ENCODE data around the gene PPP2R5C.

PPP2R5C gene

GRCh38 chr14:101845496-101845895 is 84.0 kb downstream of the PPP2R5C start:
- Histone ChIP-seq H3K4me1 (ENCODE audit: control insufficient read depth in 1 of 2, insufficient read depth in 2 of 2, low read length in 2 of 2) (peaks cover 0 to 11% of the 10 kb centered on the region in 2 donors), H3K9me3 (ENCODE audit: control insufficient read depth in 1 of 2, low read length in 2 of 2) (no peaks in the 10 kb centered on the region), H3K9ac (ENCODE audit: low read depth in 1 of 2, low read length in 2 of 2) (no peak overlapping the region), H3K36me3 (ENCODE audit: control insufficient read depth in 1 of 2, insufficient read depth in 2 of 2, low read length in 2 of 2) (peaks cover 0 to 3% of the 10 kb centered on the region in 2 donors), H3K27me3 (ENCODE audit: control insufficient read depth in 1 of 2, insufficient read depth in 2 of 2, low read length in 2 of 2) (no peaks in the 10 kb centered on the region), H3K27ac (ENCODE audit: low read depth, low read length) (no peak overlapping the region), H3K4me3 (ENCODE audit: low read depth in 1 of 2, low read length in 2 of 2) (no peak overlapping the region)

- Histone ChIP-seq H3K9ac (ENCODE audit: low read depth in 1 of 2, low read length in 2 of 2) (no peak overlapping the region), H3K27me3 (ENCODE audit: control insufficient read depth in 1 of 2, insufficient read depth in 2 of 2, low read length in 2 of 2) (no peaks in the 10 kb centered on the region), H3K4me3 (ENCODE audit: low read depth in 1 of 2, low read length in 2 of 2) (no peak overlapping the region), H3K9me3 (ENCODE audit: control insufficient read depth in 1 of 2, low read length in 2 of 2) (no peaks in the 10 kb centered on the region), H3K27ac (ENCODE audit: low read depth, low read length) (no peak overlapping the region), H3K4me1 (ENCODE audit: control insufficient read depth in 1 of 2, insufficient read depth in 2 of 2, low read length in 2 of 2) (peaks cover 0 to 11% of the 10 kb centered on the region in 2 donors), H3K36me3 (ENCODE audit: control insufficient read depth in 1 of 2, insufficient read depth in 2 of 2, low read length in 2 of 2) (peaks cover 0 to 3% of the 10 kb centered on the region in 2 donors)
Observed at GRCh38 chr14:101845896-101846295, 84.4 kb downstream of the PPP2R5C start.

GRCh38 chr14:101849125-101849524 is 87.6 kb downstream of the PPP2R5C start:
- H3K4me3 ChIP-seq (ENCODE audit: low read depth in 1 of 2, low read length in 2 of 2), result no peak overlapping the region
- no peak overlapping the region for H3K27ac ChIP-seq (ENCODE audit: low read depth, low read length)
- peaks cover 5 to 18% of the 10 kb centered on the region in 2 donors for H3K4me1 ChIP-seq (ENCODE audit: control insufficient read depth in 1 of 2, insufficient read depth in 2 of 2, low read length in 2 of 2)
- H3K27me3 ChIP-seq (ENCODE audit: control insufficient read depth in 1 of 2, insufficient read depth in 2 of 2, low read length in 2 of 2), result no peaks in the 10 kb centered on the region
- H3K9me3 ChIP-seq (ENCODE audit: control insufficient read depth in 1 of 2, low read length in 2 of 2), result no peaks in the 10 kb centered on the region
- no peak overlapping the region for H3K9ac ChIP-seq (ENCODE audit: low read depth in 1 of 2, low read length in 2 of 2)
- peaks cover 0 to 3% of the 10 kb centered on the region in 2 donors for H3K36me3 ChIP-seq (ENCODE audit: control insufficient read depth in 1 of 2, insufficient read depth in 2 of 2, low read length in 2 of 2)

DNA sequence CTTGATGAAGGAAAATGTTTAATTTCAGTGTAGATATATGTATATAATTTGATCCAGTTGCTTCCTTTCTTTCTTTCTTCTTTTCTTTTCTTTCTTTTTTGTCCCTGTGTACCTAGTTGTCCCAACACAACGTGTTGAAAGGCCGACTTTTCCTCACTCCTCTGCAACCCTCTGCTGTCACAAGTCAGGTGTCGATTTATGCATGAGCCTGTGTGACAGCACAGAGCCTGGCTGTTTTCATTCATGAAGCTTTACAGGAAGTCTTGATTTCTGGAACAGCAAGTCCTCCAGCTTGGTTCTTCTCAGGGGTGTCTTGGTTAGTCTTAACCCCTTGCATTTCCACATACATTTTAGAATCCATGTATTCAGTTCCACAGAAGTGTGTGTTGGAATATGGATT is 88.1 kb downstream of the PPP2R5C start:
- H3K4me3 ChIP-seq (ENCODE audit: low read depth in 1 of 2, low read length in 2 of 2), result no peak overlapping the region
- H3K27ac ChIP-seq (ENCODE audit: low read depth, low read length), result no peak overlapping the region
- no peaks in the 10 kb centered on the region for H3K9me3 ChIP-seq (ENCODE audit: control insufficient read depth in 1 of 2, low read length in 2 of 2)
- H3K36me3 ChIP-seq (ENCODE audit: control insufficient read depth in 1 of 2, insufficient read depth in 2 of 2, low read length in 2 of 2), result no peaks in the 10 kb centered on the region
- peaks cover 9 to 19% of the 10 kb centered on the region in 2 donors for H3K4me1 ChIP-seq (ENCODE audit: control insufficient read depth in 1 of 2, insufficient read depth in 2 of 2, low read length in 2 of 2)
- no peaks in the 10 kb centered on the region for H3K27me3 ChIP-seq (ENCODE audit: control insufficient read depth in 1 of 2, insufficient read depth in 2 of 2, low read length in 2 of 2)
- no peak overlapping the region for H3K9ac ChIP-seq (ENCODE audit: low read depth in 1 of 2, low read length in 2 of 2)

- Histone ChIP-seq H3K4me3 (ENCODE audit: low read depth in 1 of 2, low read length in 2 of 2) (no peak overlapping the region), H3K27ac (ENCODE audit: low read depth, low read length) (no peak overlapping the region), H3K9me3 (ENCODE audit: control insufficient read depth in 1 of 2, low read length in 2 of 2) (no peaks in the 10 kb centered on the region), H3K4me1 (ENCODE audit: control insufficient read depth in 1 of 2, insufficient read depth in 2 of 2, low read length in 2 of 2) (peaks cover 12 to 23% of the 10 kb centered on the region in 2 donors), H3K27me3 (ENCODE audit: control insufficient read depth in 1 of 2, insufficient read depth in 2 of 2, low read length in 2 of 2) (no peaks in the 10 kb centered on the region), H3K9ac (ENCODE audit: low read depth in 1 of 2, low read length in 2 of 2) (no peak overlapping the region), H3K36me3 (ENCODE audit: control insufficient read depth in 1 of 2, insufficient read depth in 2 of 2, low read length in 2 of 2) (peaks cover 0 to 4% of the 10 kb centered on the region in 2 donors)
Observed at GRCh38 chr14:101851183-101851582, 89.7 kb downstream of the PPP2R5C start.

- Histone ChIP-seq H3K4me1 (ENCODE audit: control insufficient read depth in 1 of 2, insufficient read depth in 2 of 2, low read length in 2 of 2) (peaks cover 17 to 24% of the 10 kb centered on the region in 2 donors), H3K27ac (ENCODE audit: low read depth, low read length) (no peak overlapping the region), H3K9ac (ENCODE audit: low read depth in 1 of 2, low read length in 2 of 2) (no peak overlapping the region), H3K27me3 (ENCODE audit: control insufficient read depth in 1 of 2, insufficient read depth in 2 of 2, low read length in 2 of 2) (no peaks in the 10 kb centered on the region), H3K9me3 (ENCODE audit: control insufficient read depth in 1 of 2, low read length in 2 of 2) (no peaks in the 10 kb centered on the region), H3K36me3 (ENCODE audit: control insufficient read depth in 1 of 2, insufficient read depth in 2 of 2, low read length in 2 of 2) (peaks cover 0 to 4% of the 10 kb centered on the region in 2 donors), H3K4me3 (ENCODE audit: low read depth in 1 of 2, low read length in 2 of 2) (no peak overlapping the region)
Observed at GRCh38 chr14:101851736-101852405, 90.4 kb downstream of the PPP2R5C start.

DNA sequence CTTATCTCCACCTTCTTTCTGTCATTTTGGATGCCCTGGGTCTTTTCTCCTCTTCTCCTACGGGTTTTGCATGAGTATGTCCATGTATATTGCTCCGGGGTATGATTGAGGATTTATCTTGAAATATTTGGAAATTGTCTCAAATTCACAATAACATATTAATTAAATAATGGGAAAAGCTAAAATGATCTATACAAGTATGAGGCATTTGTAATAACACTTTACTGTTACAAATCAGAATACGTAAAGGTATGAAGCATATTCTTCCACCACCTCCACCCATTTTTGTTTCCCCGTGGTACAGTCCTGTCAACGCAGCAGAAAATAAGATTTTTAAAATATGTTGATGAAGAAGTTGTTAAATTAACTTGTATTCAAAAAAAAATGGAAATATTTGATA is 91.3 kb downstream of the PPP2R5C start:
- Histone ChIP-seq H3K27ac (ENCODE audit: low read depth, low read length) (no peak overlapping the region), H3K27me3 (ENCODE audit: control insufficient read depth in 1 of 2, insufficient read depth in 2 of 2, low read length in 2 of 2) (no peaks in the 10 kb centered on the region), H3K36me3 (ENCODE audit: control insufficient read depth in 1 of 2, insufficient read depth in 2 of 2, low read length in 2 of 2) (peaks cover 0 to 11% of the 10 kb centered on the region in 2 donors), H3K4me3 (ENCODE audit: low read depth in 1 of 2, low read length in 2 of 2) (no peak overlapping the region), H3K9ac (ENCODE audit: low read depth in 1 of 2, low read length in 2 of 2) (no peak overlapping the region), H3K4me1 (ENCODE audit: control insufficient read depth in 1 of 2, insufficient read depth in 2 of 2, low read length in 2 of 2) (peaks cover 17 to 24% of the 10 kb centered on the region in 2 donors), H3K9me3 (ENCODE audit: control insufficient read depth in 1 of 2, low read length in 2 of 2) (no peaks in the 10 kb centered on the region)

DNA sequence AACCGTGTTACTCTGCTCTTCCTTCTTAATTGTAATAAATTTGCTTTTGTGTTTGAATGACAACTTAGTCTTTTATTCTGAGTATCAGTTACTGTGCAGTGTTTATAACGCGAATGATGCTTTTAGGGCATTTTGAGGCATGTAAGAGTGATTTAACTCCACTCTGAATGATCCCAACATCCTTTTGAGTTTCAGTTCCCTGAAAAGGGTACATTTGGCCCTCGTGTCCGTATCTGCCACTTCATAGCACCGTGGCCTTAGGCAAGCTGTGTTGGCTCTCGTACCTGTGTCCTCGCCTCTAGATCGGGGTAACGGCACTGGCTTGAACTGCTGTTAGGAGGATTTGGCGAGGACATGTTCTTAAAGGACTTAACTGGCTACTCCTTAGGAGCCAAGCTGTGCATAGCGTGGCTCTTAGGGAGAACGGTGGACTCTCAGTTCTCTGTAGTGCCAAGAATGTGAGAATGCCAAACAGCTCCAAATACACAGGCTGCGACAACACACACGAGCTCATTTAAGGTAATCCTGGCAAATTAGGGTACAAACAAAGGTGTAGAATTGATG is 92.0 kb downstream of the PPP2R5C start:
- H3K9ac ChIP-seq (ENCODE audit: low read depth in 1 of 2, low read length in 2 of 2), result no peak overlapping the region
- no peaks in the 10 kb centered on the region for H3K9me3 ChIP-seq (ENCODE audit: control insufficient read depth in 1 of 2, low read length in 2 of 2)
- H3K27me3 ChIP-seq (ENCODE audit: control insufficient read depth in 1 of 2, insufficient read depth in 2 of 2, low read length in 2 of 2), result no peaks in the 10 kb centered on the region
- peaks cover 17 to 24% of the 10 kb centered on the region in 2 donors for H3K4me1 ChIP-seq (ENCODE audit: control insufficient read depth in 1 of 2, insufficient read depth in 2 of 2, low read length in 2 of 2)
- no peak overlapping the region for H3K27ac ChIP-seq (ENCODE audit: low read depth, low read length)
- no peak overlapping the region for H3K4me3 ChIP-seq (ENCODE audit: low read depth in 1 of 2, low read length in 2 of 2)
- peaks cover 0 to 17% of the 10 kb centered on the region in 2 donors for H3K36me3 ChIP-seq (ENCODE audit: control insufficient read depth in 1 of 2, insufficient read depth in 2 of 2, low read length in 2 of 2)

- H3K27me3 ChIP-seq (ENCODE audit: control insufficient read depth in 1 of 2, insufficient read depth in 2 of 2, low read length in 2 of 2), result no peaks in the 10 kb centered on the region
- no peak overlapping the region for H3K27ac ChIP-seq (ENCODE audit: low read depth, low read length)
- no peaks in the 10 kb centered on the region for H3K9me3 ChIP-seq (ENCODE audit: control insufficient read depth in 1 of 2, low read length in 2 of 2)
- H3K4me1 ChIP-seq (ENCODE audit: control insufficient read depth in 1 of 2, insufficient read depth in 2 of 2, low read length in 2 of 2), result peaks cover 17 to 22% of the 10 kb centered on the region in 2 donors
- H3K36me3 ChIP-seq (ENCODE audit: control insufficient read depth in 1 of 2, insufficient read depth in 2 of 2, low read length in 2 of 2), result peaks cover 0 to 22% of the 10 kb centered on the region in 2 donors
- no peak overlapping the region for H3K4me3 ChIP-seq (ENCODE audit: low read depth in 1 of 2, low read length in 2 of 2)
- no peak overlapping the region for H3K9ac ChIP-seq (ENCODE audit: low read depth in 1 of 2, low read length in 2 of 2)
Observed at GRCh38 chr14:101854366-101854765, 92.9 kb downstream of the PPP2R5C start.

DNA sequence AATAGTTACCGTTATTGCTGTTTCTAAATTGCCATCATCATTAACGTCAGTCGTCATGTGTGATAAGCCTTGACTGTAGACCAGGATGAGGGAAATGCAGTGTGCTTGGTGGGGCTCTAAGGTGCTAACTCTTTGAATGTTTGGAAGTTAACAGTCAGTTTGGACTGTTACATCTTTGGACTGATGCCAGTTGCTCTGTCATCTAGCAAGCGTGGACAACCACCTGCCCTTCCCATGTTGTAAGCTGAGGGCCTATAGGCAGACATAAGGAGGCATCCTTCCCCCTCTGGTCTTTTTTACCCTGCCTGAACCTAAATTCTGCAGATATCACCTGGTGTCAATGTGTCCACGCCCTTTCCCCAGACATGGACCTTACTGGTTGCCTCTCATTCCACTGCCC is 94.4 kb downstream of the PPP2R5C start:
- peaks cover 18 to 23% of the 10 kb centered on the region in 2 donors for H3K4me1 ChIP-seq (ENCODE audit: control insufficient read depth in 1 of 2, insufficient read depth in 2 of 2, low read length in 2 of 2)
- no peak overlapping the region for H3K27ac ChIP-seq (ENCODE audit: low read depth, low read length)

More for the DNA sequence above, 94.4 kb downstream of the PPP2R5C start:
- H3K9me3 ChIP-seq (ENCODE audit: control insufficient read depth in 1 of 2, low read length in 2 of 2), result no peaks in the 10 kb centered on the region
- H3K27me3 ChIP-seq (ENCODE audit: control insufficient read depth in 1 of 2, insufficient read depth in 2 of 2, low read length in 2 of 2), result no peaks in the 10 kb centered on the region
- no peak overlapping the region for H3K9ac ChIP-seq (ENCODE audit: low read depth in 1 of 2, low read length in 2 of 2)
- peaks cover 0 to 35% of the 10 kb centered on the region in 2 donors for H3K36me3 ChIP-seq (ENCODE audit: control insufficient read depth in 1 of 2, insufficient read depth in 2 of 2, low read length in 2 of 2)
- H3K4me3 ChIP-seq (ENCODE audit: low read depth in 1 of 2, low read length in 2 of 2), result no peak overlapping the region

Measured in duodenal mucosa (tissue), 2 donors.